GM23338 (cell line): Measurements from ENCODE around the gene NUP214.

Source experiments
- CREB1 ChIP-seq: fragments of 250-450 bp; sonication (Bioruptor Pico); IDR thresholded peaks from 2 replicates; pipeline ENCODE4 v1.5.0; 2020; ENCODE audit warnings: low read depth, mild to moderate bottlenecking, moderate library complexity
- CTCF ChIP-seq, 2 experiments: fragments of 200-600 bp in 1 of 2; sonication (generic) in 1 of 2; conservative IDR thresholded peaks; 2 replicates each; pipeline versions ENCODE4 v1.5.1 to v1.6.1; 2016 to 2017; ENCODE audit warnings: antibody characterized with exemption in 2 of 2, low read depth in 2 of 2, mild to moderate bottlenecking in 2 of 2, moderate library complexity in 1 of 2
- EZH2 ChIP-seq: fragments of 200-600 bp; sonication (generic); IDR thresholded peaks from one replicate; pipeline ENCODE4 v1.8.0; 2017; ENCODE audit warnings: antibody characterized with exemption, mild to moderate bottlenecking, low read depth; ENCODE audit not compliant: unreplicated experiment
- EZH2phosphoT487 ChIP-seq: fragments of 200-600 bp; sonication (generic); IDR thresholded peaks from one replicate; pipeline ENCODE4 v1.8.1; 2018; ENCODE audit warnings: antibody characterized with exemption; ENCODE audit not compliant: unreplicated experiment
- JUNB ChIP-seq: IDR thresholded peaks from one replicate; pipeline ENCODE4 v1.6.1; 2016; ENCODE audit warnings: antibody characterized with exemption; ENCODE audit not compliant: unreplicated experiment
- POLR2AphosphoS5 ChIP-seq: IDR thresholded peaks from 2 replicates; pipeline ENCODE4 v1.6.1; 2016; ENCODE audit warnings: antibody characterized with exemption, low read depth
- REST ChIP-seq: IDR thresholded peaks from one replicate; pipeline ENCODE4 v1.6.1; 2018; ENCODE audit warnings: antibody characterized with exemption; ENCODE audit not compliant: unreplicated experiment
- STAT1 ChIP-seq: IDR thresholded peaks from one replicate; pipeline ENCODE4 v1.6.1; 2016; ENCODE audit warnings: antibody characterized with exemption; ENCODE audit not compliant: unreplicated experiment
- ZNF114 ChIP-seq: fragments of 250-450 bp; sonication (Bioruptor Pico); IDR thresholded peaks from 2 replicates; pipeline ENCODE4 v1.5.0; 2020; ENCODE audit warnings: mild to moderate bottlenecking, moderate library complexity
- ZNF331 ChIP-seq: fragments of 250-450 bp; sonication (Bioruptor Pico); IDR thresholded peaks from 2 replicates; pipeline ENCODE4 v1.5.0; 2020; ENCODE audit warnings: low read depth, mild to moderate bottlenecking, moderate library complexity
- ZNF462 ChIP-seq: fragments of 250-450 bp; sonication (Bioruptor Pico); IDR thresholded peaks from 2 replicates; pipeline ENCODE4 v1.5.0; 2020; ENCODE audit warnings: mild to moderate bottlenecking, moderate library complexity
- TF ChIP-seq, protein P1 (sequence below): IDR thresholded peaks from 2 replicates; pipeline ENCODE4 v1.6.1; 2016; ENCODE audit warnings: antibody characterized with exemption

DNA sequence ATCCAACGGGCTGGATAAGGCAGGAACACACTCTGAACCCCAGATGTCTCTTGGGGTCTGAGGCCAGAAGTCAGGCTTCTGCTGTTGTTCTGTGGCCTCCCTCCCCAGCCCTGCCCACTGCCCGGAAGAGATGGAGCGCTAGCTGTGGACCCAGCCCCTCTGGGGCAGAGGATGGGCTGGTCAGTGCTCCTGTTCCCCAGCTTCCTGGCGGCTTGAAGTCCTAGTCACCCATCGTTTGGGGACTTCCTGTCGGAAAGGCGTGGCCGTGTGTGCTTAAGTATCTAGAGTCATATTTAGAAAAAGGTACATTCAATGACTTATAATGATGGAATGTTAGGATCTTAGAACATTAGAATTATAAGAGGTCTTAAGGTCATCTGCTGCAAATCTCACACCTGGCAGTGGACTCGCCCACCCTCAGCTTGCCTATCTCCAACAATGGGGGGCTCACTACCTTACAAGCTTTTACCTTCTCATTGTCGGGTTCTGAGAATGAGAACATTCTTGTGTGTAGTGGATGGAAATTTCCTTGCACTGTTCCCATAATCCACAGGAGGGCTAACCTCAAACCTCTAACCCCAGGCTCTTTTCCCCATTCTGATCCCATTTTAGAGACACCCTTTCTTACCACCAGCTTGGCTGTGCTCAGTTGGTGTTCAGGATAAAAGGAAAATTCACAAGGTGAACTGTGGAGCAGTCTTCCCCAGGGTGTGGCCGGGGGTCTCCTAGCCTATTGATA lies 42.4 kb upstream of the NUP214 start:
- TF ChIP-seq EZH2 (no peak), CTCF (conservative IDR thresholded peaks at IDR 0.05; ENCODE audit: low read depth in 2 of 2) (no peak), EZH2phosphoT487 (no peak), POLR2AphosphoS5 (no peak), CREB1 (CRISPR knock-in tag) (no peak), REST (no peak), ZNF462 (CRISPR knock-in tag) (no peak), STAT1 (no peak), JUNB (no peak), ZNF114 (CRISPR knock-in tag) (no peak), ZNF331 (CRISPR knock-in tag) (no peak)
- TF ChIP-seq, protein P1, sequence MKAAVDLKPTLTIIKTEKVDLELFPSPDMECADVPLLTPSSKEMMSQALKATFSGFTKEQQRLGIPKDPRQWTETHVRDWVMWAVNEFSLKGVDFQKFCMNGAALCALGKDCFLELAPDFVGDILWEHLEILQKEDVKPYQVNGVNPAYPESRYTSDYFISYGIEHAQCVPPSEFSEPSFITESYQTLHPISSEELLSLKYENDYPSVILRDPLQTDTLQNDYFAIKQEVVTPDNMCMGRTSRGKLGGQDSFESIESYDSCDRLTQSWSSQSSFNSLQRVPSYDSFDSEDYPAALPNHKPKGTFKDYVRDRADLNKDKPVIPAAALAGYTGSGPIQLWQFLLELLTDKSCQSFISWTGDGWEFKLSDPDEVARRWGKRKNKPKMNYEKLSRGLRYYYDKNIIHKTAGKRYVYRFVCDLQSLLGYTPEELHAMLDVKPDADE = no peak
